GM19452 (cell line): Measurements from ENCODE around the gene GNL2.

Experiments used
- ATAC-seq: cut with Tn5 transposase; IDR thresholded peaks from one replicate; pipeline ENCODE4 v1.9.1; 2021; ENCODE audit not compliant: unreplicated experiment

Gene GNL2

DNA sequence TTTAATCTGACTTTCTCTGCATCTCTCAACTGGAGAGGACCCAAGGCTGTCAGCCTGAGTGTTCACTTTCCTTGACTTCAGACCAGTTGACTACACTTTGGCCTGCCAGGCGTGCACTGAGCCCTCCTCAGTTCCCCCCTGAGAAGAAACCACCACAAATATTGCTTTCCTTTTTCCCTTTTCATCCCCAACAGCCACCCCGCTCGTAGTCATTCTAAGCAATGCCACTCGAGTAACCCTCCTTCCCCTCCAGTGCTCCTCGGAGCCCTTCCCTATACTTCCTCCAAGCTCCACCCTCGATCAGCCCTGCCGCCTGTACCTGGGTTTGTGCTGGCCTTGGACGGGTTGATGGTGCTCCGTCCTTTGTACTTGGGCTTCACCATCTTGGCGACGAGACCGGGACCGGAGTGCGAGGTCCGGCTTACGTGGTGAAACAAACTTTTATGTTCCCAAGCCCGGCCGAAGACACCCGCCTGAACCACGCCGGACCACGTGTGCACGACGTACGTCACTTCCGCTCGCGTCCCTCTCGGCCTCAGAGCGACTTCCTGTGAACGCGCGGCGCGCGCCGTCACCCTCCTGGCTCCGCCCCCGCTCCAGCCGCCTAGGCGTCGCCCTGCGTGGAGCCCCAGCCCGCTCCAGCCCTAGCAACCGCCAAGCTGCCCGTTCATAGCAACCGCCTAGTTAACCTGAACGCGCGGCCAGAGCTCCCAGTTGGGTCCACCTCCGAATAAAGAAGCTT lies at the start of gene GNL2:
TSS of gene GNL2 (minus strand) at position 498 of the 742 bp plus-strand sequence. CDS start at position 383, 115 bp downstream.
- peak; percentile 96 for ATAC-seq

DNA sequence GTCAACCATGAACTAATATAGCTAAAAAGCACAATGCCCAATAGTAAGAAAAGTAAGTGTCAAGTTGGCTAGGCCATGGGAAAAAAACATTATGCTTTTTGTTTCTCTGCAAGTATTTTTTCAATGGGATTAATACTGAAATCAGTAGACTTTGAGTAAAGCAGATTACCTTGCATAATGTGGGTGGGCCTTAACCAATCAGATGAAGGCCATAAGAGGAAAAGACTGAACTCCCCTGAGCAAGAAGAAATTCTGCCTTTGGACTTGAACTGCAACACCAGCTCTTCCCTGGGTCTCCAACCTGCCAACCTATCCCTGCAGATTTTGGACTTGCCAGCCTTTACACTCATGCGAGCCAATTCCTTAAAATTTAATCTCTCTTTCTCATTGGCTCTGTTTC lies 45.3 kb upstream of the GNL2 start:
- no peak for ATAC-seq

DNA sequence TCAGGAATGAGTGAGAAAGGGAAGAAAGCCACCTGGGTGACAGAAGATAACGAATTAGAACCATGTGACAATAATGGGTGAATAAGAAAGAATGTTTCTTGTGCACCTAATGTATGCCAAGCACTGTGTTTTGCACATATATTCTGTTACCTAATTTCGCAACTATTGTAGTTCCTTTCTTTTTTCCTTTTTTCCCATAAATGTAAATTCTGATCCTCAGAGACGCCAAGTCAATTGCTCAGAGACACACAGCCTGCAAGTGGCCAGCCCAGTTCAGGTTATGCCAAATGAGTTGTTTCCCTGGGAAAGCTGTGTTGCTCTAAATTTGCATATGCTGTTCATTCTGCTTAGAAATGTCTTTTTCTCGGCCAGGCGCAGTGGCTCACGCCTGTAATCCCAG lies 40.7 kb upstream of the GNL2 start:
- no peak for ATAC-seq

DNA sequence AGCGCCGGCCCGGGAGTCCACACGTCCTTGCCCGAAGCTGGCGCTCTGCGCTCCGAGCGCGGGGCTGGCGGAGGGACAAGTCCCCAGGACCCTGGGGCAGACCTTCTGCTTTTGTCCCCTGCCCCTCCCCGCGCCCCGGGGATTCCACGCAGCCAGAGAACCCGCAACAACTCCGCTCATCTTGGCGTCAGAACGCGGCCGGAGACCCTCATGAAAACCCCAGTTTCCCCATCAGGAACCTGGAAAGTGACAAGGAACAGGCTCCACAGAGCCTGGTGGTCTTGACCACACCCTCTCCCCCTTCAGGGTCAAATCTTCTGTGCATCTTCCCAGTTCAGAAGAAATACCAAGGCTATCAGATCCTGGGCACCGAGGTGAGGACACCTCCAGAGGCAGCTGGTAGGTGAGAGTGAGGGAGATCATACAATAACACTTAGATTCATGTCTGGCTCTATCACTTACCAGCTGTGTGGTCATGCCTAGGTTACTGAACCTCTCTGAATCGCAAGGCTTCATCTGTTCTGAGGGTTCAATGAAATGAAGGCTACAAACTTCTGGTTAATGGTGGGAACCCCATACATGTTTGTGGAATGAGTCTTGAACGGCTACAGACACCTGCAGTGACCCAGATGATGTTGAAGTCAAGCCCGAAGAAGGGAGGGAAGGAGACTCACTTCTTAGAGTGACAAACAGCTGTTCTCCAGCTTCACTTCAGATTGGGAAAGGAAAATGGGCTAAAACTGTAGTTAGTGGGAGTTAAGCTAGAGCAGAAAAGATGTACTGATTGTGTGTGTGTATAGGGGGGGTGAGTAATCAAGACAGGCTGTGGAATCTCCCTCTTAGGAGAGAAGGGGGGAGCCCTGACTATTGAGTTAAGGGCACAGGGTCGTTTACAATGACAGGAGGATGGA lies 39.5 kb upstream of the GNL2 start:
- ATAC-seq: no peak

DNA sequence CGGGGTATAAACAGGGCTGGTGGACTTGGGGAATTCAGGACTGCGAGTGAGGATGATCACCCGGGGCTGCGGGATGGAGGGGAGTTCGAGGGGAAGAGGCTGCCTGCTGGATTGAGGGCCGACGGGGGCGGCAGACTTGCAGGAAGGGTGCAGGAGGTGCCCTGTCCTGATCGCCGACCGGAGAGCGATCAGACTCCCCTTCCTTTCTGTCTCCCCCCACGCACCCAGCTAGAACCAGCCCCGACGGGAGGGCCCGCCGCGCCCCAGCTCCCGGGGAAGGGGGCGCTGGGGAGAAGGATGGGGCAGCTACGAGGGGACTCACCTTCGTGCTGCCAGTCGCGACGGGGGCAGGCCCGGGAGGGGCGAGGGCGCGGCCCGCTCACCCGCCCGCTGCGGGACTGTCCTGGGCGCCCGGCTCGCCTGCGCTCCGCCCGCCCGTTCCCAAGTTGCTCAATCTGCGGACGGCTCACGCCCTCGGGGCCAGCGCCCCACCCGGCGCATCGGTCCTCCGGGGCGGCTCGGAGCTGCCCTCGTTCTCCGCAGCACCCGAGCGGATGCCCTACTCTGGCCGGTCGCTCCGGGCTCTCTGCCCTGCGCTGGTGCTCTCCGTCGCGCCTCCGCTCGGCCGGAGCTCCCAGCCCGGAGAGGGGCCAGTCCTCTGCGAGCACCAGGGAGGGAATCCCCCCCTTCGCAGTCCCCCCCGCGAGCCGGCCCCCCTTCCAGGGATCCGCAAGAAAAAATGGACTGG lies 38.7 kb upstream of the GNL2 start, which contains the start of gene RSPO1:
TSS of gene RSPO1 (minus strand) at position 649 of the 748 bp plus-strand sequence. CDS start 5,231 bp downstream, outside the sequence.
- ATAC-seq: no peak

DNA sequence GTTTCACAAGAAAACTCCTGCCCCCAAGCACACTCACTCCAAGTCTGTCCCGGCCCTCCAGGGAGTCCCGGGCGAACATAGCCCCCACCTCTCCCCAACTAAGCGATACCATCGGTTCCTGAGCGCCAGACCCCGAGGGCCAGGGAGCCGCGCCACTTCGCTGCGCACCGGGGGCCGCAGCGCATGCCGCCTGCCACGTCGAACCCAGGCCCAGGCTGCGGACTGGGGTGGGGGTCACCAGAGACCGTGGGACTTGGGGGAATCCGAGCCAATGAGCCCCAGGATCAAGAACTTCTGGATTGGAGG lies 38.2 kb upstream of the GNL2 start:
- no peak for ATAC-seq

DNA sequence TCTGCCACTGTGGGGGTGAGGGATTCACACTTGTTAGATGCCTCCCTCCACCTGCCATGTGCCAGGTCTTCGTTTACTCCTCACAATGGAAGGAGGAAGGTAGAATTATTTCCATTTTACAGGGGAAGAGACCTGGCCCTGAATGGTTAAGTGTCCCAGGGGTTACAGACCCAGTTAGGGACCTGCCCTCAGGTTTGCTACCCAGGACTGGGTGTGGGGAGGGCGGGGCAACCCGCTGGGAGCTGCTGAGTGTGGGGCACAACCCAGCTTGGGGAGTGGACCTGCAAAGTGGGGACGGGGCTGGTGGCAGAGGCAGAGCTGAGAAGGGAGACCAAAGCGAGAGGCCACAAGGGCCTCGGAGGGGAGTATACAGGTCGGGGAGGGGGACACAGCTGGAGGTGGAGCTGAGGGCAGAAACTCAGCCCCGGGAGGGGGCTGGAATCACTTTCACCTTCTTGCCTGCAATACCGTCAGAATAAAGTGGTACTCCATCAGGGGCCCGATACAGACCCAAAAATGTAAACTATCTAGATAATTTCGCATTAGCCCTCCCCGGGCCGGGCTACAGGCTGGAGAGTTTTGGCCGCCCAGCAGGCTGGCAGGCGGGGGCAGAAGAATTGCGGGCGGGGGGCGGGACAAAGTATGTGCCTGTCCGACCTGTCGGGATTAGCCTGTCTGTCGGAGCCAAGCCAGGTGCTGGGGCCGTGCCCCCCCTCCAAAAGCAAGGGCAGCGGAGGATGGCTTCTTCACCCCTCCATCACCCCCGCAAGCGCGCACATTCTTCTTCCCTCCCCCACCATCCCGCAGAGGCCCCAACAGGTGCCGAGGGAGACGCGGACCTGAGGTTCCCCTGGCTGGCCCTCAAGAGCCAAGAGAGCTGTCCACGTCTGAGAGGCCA lies 37.6 kb upstream of the GNL2 start:
- ATAC-seq: no peak

DNA sequence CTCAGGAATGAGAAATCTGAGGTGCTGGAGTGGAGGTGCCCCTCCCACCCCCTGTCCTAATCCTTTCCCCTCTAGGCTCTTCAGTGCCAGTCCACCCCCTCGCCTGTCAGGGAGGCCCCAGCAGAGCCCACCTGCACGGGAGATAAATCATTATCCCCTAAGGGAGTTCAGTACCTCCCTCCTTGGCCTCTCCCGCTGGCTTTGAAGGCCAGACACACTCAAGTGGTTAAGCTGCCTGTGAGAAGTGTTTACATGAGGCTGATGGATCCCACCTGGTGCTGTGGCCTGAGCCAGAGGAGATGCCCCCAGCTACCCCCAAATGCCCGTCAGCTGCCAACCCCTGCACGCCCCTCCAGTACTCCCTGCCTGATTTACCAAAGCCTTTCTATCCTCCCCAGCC lies 35.3 kb upstream of the GNL2 start:
- ATAC-seq: no peak

DNA sequence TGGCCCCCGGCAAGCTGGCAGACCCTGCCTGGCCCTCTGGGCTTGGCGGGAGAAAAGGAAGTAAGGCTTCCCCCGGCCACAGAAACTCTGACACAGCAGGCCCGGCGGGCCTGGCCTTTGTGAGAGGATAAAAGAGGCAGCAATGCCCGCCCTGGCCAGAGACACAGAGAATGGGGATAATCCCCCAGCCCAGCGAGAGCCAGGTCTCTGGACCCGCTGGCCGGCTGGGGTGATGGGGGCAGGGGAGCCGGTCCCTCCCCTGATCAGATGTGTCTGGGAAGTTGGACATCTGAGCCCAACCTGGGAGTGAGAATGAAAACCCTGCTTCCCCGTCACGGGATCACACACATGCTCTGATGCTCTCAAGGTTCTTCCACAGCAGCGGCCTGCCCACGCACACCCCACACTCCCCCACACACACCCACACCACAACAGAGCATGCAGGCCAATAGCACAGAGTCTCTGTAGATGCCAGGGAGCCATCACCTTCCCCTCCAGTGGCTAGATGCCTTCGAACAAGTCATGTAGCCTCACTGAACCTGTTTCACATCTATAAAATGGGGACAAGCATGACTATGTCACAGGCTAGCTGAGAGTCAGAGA lies 34.8 kb upstream of the GNL2 start:
- ATAC-seq: no peak

DNA sequence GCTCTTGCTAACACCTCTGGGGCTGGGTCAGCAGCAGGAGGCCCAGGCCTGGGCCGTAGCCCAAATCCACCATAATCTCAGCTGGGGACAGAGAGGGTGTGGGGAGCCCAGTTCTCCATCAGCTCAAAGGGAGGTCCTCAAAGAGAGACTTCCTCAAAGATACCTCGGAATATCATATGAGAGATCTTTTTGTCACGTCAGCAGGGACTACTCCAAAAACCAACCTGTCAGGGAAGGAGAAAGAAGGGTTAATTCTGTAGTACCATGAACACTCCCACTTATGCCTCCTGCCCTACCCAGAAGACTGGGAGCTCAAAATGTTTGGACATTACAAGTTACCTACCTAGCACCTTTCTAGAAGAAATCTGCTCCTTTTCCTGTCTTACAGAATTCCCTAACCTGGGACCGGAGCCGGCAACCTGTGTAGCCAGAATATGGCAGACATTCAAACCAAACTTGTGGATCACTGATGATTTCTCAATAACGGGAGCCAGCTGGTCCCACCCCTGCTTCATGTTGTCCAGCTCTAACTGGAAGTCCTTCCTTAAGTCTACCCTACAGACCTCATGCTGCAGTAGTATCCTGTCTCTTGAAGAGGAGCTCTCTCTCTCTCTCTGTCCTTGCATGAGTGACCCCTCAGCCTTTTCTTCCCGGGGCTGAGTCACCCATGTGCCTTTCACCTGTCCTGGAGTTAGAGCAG lies 34.1 kb upstream of the GNL2 start:
- no peak for ATAC-seq

DNA sequence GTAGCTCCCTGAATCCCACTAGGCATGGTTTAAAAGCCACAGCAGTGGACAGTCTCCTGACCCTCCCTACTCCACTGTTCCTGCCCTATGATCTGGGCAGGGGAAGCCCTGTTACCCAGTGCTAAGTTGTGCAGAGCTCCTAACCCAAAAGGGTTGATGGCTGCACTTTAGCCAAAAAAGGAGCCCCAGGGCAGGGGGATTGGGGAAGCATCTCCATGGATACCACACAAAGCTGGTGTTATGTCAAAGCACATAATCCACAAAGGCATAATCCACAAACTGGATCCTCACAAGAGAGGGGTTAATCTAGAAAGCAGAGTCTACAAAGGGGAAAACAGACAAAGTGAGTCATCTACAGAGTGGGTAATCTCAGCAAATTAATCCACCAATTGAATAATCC lies 33.3 kb upstream of the GNL2 start:
- no peak for ATAC-seq

DNA sequence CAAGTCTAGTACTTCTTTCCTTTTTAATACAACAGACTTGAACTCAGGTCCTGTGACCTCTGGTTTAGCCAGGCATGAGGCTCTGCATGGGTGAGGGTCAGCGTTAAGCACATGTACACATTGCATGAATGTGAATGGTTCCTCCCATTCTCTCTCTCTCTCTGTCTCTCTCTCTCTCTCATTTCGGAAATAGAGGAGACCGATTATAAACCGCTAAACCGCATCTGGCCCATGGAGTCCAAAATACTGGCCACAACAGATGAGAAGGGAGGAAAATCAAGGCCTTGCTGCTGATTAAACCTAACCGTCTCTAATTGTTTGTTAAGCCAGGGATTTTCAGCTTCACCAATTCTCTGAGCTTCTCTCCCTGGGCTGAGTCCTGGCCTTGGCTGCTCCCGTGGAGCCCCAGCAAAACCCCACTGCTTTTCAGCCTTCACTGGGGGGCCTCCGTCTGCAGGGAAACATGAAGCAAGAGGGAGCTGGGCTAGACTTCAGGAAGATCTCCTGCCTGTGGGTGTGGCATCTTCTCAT lies 32.4 kb upstream of the GNL2 start:
- ATAC-seq: no peak

DNA sequence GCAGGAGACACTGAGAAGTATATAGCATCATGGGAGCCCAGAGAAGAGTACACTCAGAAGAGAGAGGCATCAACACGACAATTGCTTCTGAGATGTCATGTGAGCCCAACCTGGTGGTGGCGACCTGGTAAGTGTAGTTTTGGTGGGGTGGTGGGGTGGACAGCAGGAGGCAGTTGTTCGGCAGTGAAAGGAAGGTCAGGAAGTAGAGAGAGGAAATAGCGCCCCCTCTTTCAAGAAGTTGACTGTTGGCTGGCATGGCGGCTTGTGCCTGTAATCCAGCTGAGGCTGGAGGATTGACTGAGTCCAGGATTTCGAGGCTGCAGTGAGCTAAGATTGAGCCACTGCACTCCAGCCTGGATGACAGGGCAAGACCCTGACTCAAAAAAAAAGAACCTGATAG lies 26.4 kb upstream of the GNL2 start:
- no peak for ATAC-seq

DNA sequence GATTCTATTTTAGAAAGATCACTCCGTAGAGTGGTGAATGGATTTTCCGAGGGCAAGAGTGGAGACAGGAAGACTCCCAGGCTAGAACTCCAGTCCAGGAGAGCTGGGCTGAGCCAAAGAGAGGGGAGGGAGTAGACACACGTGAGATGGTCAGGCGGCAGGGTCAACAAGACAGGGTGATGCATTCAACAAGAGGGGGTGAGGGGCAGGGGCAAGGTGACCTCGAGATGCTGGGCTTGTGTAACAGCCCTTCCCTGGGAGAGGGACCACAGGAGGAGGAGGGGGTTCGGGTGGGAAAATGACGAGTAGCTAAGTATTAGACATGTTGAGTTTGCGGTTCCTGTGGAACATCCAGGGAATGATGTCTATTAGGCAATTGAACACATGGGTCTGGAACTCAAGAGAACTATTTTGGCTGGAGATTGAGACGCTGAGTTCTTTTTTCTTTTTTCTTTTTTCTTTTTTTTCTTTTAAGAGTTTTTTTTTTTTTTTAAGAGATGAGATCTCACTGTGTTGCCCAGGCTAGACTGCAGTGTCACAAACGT lies 25.7 kb upstream of the GNL2 start:
- ATAC-seq: no peak

DNA sequence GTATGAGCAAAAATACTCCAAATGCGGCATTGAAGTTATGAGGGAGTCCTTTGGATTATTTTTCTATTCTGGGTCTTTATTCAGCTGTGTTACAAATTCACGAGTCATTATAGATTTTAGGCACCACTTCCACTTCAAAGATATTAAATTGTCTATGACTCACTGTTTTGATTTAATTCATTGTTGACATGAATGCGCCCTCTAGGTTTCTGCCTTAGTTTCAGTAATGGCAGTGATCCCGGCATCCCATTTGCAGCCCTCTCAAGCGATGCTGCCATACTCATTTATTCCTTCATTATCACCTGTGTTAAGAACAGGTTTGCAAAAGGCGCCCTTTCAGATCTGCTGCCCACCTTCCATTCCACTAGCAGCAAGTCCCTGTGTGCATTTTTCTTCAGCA lies 25.0 kb upstream of the GNL2 start:
- ATAC-seq: no peak

DNA sequence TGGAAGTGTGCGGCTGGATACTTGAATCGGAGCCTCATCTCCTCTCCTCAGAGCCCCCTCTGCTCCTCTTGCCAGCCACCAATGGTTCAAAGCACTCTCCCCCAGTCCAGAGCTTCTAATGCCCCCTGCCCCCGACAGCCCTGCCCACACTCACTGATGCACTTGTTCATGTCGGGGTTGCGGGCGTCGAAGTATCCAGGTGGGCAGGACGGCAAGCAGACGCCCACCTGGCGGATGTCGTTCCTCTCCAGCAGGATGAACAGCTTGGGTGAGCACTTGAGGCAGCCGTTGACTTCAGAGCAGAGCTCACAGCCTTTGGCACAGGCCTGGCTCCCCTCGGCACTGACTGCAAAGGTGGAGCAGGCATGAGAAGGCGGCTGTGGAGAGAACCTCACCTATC lies 20.6 kb upstream of the GNL2 start:
- ATAC-seq: no peak

DNA sequence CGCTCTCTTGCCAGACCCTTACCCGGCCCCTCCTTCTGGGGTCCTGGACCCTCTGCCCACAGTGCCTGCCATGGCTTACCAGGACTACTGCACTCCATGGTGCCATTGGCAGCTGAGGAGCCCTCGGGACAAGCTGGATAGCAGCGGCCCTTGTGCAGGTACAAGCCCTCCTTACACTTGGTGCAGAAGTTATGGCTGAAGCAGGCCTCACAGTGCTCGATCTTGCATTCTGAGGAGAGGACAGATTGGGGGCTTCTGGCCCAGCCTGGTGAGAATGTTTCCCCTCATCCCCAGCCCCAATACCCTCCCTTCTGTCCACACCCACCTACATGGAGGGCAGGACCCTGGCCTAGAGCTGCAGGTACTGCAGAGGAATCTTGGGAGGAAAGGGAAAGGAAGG lies 18.4 kb upstream of the GNL2 start:
- no peak for ATAC-seq

DNA sequence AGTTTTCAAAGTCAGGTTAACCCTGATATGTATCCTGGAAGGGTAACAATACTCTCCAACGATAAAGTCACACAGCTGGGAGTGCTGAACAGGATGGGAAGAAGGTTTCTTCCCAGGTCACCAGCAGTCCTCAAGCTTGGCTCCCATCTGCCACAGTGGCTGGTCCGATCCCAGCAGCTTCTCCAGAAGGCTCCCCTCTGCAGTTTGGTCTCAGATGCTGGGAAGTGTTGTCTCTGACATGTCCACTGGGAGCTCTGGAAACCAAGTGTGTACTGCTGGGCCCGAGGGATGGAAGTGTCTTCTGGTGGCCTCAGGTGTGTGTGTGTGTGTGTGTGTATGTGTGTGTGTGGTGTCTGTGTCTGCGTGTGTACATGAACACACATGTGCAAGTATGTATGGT lies 16.4 kb upstream of the GNL2 start:
- no peak for ATAC-seq

DNA sequence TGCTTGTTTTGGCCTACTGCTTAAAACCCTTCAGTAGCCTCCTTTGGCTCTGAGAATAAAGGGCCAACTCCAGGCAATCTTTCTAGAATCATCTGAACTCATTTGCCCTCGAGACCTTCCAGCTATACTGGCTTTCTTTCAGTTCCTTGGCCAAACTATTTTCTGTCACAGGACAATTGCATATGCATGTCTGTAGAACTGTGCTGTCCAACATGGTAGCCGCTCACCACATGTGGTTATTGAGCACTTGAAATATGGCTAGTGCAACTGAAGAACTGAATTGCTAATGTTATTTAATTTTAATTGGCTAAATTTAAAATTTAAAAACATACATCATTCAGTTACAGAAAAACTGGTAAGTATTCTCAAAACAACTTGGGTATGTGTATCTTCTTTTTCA lies 14.3 kb upstream of the GNL2 start:
- ATAC-seq: no peak
